ENCODE data around the gene ABLIM2.

Gene ABLIM2

DNA sequence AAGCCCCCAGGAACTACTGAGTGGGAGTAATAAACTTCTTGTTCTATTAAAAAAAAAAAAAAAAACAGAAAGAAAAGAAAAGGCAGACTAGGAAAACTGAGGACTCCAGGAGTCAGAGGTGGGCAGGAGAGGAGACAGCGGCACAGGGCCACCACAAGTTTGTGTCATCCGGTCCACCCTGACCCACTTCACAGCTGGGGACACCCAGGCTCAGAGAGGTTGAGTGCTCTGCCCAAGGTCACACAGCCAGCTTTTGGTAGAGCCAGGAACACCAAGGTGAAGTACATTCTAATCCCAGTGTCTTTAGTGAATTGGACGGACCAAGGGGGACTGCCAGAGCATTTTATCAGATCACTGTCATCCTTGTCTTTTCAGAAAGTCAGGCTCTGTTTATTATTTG, 16.4 kb upstream of the ABLIM2 start:
- no peak for DNase-seq

DNA sequence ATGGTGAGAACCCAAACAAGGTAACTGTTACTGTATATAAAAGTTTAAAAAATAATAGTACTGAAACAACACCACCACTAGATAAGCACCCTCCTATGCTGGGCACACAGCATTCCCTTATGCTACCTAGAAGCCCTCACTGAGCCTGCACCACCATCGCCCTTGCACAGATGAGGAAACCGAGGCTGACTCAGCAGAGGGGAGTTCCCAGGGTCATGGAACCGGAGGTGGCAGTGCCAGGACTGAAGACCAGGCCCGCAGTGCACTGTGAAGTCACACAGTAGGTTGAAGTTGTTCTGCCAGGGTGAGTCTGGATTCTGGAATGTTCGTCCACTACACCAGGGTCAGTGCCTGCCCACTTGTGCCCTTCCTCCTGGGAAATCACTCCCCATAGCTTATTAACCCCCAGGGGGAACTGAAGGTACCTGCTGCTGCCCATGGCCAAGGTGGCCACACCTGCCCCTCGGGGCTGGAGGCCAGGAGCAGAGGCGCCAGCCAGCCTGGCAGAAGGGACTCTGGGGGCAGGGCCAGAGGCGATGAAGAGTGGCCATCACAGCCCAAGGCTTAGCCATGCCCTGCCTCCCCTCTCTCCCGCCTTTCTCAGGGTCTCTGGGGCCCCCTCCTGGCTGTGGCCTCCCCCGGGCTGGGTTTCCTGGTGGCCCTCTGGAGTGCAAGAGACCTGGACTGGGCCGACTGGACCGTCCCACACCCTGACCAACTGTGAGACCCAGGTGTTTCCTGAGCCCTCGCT, 15.1 kb upstream of the ABLIM2 start:
- DNase-seq: no peak

DNA sequence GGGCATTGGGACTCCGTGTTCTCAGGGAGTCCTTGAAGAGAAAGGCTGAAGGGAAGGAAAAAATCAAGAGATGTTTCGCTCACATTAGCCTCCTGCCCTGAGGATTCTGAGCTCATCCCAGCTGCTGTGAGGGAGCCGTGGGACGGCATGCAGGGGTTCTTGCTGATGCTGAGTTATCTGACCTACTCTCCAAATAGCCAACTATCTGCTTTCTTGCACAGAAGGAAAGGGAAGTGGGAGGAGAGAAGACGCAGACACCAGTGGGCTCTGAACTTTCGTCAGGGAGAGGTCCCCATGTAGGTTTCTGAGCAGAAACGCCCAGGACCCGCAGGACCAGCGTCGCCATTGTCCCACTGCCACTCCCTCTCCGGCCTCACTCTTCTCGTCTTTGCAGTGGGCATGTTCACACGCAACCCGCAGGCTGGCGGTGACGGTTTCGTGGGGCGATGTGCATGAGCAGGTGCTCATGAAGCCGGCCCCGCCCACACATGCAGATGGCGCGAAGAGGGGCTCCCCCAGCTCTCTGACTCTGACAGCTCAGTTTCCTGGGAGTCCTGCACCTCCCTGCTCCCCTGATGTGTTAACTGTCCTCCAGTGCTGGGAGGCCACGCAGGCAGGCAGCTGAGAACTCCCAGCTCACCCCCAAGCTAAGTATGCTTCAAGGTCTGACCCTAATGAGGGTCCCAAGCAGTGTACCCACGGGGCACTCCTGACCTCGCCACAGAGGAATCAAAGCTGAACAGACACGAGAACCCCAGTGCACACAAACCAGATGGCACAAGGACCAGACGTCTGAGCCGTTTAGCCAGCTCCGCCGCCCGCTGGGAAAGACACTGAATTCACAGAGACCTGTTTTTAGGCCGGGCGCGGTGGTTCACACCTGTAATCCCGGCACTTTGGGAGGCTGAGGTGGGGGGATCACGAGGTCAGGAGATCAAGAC, 13.6 kb upstream of the ABLIM2 start:
- no peak for DNase-seq

DNA sequence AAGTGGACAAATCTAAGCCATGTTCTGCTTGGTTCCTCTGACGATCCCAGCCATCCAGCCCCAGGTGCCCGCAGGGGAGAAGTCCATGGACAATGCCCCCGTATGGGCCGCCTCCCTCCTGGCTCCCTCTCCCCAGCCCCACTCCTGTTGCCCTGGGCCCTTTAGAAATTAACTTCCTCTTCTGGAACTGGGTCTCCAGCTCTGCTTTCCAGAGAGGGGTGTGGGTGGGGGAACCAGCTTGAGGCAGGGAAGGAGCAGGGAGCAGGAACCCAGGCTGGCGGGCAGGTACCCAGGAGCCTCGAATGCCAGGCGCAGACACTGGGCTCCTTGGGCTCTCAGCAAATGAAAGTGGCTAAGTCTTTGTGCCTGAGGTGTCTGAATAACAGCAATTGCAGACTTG, 12.7 kb upstream of the ABLIM2 start:
- DNase-seq: no peak

DNA sequence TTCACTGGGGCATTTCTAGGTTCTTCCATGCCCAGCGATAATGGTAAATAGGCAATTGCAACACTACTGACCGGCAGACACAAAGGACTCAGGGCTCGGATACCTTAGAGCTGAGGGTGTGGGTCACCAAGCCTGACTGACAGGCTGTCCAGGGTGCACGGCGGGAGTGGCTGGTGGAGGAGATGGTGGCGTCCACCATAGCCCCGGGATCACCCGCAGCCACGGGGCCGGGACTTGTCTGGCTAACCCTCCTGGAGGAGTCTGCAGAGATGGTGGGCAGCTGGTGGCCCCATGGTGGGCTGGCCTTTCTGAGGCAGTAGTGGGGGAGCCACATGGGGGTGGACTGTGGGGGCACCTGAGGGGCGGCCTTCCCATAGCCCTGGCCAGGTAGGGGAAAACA, 11.7 kb upstream of the ABLIM2 start:
- no peak for DNase-seq

DNA sequence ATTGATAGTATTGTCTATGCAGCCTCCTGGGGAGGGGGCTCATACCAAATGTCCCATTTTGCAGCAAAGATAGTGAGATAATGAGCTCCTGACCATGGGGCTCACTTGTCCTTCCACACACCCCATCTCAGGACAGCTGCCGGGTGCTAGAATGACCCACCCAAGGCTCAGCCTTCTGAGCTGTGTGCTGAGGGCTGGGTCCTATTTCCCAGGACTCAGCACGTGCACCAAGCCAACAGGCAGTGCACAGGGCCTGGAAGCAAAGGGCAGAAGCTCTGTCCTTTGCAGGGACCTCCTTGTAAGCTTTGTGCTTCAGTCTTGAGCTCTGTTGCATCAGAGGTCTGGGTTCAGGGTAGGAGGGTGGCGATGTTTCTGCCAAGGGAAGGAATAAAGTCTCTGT, 11.2 kb upstream of the ABLIM2 start:
- DNase-seq: no peak

DNA sequence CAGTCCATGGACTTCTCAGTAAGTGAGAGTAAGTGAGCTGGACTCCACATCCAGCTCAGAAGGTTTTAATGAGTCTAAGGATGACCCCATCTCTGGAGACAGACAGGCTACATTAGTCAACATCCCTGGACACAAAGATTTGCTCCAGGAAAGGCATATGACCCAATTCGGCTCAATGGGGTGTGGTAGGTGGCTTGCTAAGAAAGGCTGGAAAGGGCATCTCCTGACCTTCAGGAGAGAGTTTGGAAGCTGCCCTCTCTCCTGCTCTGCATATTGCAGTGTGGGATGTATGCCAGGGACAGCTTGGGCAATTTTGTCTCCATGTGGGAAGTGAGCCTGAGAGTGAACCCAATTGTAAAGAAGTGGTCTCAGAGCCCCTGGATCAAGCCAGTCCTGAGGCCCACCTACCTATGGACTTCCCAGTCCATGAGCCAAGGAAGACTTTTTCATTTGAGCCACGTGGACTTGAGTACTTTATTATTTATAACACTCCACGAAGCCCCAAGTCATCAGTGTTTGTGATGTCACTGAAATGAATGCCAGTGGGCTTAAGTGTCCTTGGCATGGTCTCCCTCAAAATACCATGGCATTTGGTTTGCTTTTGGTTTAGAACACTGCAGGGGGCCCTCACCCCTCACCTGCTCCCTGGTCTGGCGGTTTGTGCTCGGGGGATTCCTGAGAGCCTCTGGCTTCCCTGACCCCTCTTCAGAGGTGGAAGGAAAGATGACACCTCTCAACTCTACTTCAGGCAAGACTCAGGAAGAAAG, 10.4 kb upstream of the ABLIM2 start:
- DNase-seq: no peak

DNA sequence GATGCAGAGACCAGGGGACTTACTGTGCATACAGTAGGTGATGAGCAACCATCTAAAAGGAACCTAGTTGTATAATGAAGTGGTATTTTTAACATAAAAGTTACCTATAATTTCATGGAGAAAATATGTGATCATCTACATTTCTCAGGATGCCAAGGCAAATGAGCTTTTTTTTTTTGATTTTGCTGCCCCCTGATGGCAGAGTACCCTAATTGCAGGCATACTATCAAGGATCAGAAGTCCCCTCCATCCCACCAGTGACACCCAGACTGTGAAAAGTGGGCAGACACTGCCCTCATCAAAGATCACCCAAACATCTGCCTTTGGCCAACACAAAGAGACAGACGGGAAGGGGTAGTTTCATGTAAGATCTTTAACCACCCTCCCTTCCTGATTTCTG, 9.6 kb upstream of the ABLIM2 start:
- no peak for DNase-seq

DNA sequence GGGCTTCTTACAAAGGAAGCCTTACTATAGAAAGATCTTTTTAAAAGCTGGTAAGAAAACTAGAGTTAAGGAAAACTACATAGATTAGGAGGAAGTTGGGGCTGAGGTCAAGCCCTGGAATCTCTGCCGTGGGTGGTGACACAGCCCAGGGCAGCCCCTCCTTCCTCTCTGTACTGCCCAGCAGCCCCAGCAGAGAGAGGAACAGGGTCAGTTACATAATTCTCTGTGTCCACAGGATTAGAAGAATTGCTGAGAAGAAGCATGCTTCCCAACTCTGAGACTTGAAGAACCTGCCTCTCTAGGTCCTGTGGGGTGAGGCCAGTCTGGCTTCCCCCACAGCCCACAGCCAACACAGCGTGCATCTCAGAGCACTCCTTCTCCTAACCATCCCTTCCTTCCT, 9.2 kb upstream of the ABLIM2 start:
- DNase-seq: no peak

DNA sequence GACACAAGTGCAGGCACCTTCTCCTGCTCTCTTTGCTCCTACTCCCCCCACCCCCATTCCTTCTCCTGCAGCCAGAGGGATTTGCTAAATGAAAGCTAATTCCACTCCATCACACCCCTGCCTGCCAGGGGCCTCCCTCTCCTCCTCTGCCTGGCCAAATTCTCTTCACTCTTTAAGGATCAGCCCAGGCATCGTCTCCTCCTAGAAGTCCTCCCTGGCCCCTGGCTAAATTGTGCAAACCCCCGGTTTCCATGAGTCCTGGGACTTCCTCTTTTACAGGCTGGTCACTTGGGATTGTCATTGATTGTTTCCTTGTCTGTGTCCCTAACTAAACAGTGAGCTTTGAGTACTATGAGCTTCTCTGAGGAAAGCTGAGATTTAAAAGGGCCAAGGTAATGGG, 8.7 kb upstream of the ABLIM2 start:
- no peak for DNase-seq

DNA sequence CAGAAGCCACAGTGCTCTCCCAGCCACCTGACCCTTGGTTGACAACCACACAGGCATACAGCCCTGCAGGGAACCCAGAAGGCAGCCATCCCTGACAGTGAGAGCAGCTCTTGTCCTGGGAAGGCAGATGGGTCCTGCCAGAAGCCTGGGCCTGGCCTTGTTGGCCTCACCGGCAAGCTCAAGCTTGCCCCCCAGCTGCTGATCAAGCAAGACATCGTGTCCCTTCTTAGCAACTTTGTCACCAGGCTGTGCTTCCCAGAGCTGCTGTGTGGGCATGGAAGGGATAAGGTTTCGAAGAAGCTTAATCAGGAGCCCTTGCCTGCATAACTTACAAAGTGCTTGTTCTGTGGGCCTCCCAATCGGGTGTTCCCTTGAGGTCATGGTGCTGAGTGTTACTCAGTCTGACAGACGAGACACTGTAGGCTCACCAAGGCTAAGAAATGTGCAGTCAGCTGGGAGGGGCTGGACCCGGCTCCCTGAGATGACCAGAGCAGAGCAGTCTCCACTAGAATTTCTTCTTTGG, 6.8 kb upstream of the ABLIM2 start:
- DNase-seq: no peak

DNA sequence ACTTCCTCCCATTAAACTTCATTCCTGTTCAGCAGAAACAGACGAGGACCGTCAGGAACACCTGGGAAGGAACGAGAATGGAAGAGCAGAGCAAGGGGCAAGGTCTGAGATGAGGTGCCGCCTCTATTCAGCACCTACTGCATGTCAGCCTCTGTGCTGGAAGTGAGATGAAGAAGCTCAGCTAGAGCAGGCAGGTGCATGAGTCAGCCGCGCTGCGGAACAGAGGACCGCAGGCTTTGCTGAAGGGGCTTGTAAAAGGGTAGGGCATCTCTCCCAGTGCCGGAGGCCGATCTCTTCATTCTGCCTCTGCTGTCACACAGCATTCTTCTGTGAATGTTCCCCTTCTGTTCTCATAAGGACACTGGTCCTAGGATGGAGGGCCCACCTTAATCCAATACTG, 6.1 kb upstream of the ABLIM2 start:
- DNase-seq: no peak

DNA sequence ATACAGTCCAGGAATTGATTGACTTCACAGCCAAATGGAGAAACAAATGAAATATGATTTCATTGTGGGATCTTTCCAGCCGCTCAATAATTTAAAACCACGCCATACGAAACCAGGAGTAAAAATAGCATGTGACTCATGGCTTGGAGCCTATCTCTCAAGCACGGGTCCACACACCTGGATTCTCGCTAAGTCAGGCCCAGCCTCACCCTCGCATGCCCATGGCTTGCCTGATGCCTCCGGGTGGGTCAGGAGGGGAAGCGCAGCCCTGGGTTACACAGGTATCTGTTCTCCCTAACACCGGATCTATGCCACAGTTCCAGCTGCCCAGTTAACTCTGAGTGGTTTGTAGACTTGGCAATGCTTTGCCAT, 5.6 kb upstream of the ABLIM2 start:
- no peak for DNase-seq

DNA sequence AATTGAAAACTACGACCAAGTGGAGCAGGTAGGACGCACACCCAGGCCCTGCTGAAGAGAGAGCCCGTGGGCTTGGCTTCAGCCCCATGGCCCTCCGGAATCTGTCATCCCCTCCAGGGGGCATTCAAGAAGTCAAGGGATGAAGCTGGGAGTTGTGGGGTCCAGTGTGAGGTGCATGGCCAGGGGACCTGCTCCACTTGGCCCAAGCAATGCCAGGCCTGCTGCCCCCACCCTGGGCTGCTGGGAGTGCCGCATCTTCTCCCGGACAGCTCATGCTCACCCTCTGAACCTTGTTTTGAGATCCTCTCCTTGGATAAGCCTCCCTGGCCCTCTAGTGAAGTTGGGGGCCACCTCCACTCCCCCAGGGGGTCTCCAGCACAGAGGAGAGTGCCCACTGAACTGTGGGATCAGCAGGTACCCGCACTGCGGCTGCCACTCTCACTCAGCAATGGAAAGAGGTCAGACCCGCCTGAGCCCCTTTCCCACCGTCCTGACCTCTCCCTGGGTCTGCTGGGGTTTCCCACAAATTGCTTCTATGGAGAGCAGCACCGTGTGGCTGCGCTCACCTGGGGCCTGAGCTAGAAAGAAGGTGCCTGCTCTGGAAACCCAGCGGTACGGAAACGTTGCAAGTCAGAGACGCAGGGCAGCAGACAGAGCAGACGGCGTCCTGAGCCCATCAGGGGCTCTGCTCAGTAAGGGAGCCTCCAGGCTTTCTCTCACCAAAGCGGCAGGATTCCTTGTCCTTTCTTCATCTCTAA, 5.0 kb upstream of the ABLIM2 start:
- no peak for DNase-seq

DNA sequence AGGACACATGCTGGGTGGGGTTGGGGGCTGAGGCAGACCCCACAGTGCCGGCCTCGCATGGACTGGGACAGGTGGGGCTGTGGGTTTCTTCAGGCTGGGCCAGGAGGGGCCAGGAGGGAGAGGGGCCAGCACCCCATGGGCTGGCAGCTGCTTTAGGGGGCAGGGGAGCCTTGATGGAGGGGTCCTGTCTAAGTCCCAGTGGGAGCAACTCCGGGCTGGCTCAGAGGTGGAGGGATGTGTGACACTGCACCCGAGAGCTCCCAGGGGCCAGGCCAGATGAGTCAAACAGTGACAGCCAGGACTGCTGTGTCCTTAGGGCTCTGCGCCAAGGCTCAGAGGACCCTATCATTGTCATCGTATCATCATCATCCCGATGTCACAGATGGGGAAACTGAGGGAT, 4.4 kb upstream of the ABLIM2 start:
- DNase-seq: no peak

DNA sequence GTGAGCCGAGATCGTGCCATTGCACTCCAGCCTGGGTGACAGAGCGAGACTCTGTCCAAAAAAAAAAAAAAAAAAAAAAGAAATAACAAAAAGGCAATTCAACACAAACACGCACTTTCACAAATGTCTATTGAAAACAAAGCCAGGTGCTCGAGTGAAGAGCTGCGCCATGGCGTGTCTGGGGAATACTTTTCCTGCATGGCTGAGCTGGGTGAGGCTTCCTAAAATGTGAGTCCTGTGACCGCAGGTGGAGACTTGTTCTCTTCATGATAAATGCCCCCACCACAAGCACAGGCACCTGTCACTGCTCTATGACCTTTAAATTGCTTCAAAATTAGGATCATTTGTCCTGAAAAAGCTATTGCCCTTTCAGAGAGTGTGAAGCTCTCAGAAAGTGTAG, 4.0 kb upstream of the ABLIM2 start:
- no peak for DNase-seq

DNA sequence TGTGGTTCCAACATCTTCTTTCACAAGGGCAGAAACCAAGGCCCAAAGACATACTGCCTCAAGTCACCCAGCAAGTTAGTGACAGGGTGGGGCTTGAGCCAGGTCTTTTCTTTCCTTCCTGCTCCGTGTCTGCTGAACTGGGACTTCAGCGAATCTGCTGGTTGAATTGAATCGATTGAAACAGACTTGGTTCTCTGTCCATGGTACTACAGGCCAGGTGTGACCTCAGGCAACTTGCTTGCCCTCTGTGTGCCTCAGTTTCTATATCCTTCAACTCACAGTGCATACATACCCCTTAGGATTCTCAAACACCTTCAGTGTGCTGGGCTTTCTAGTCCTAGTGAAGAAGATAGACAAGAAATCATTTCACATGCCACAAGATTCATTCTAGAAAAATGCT, 2.0 kb upstream of the ABLIM2 start:
- no peak for DNase-seq

DNA sequence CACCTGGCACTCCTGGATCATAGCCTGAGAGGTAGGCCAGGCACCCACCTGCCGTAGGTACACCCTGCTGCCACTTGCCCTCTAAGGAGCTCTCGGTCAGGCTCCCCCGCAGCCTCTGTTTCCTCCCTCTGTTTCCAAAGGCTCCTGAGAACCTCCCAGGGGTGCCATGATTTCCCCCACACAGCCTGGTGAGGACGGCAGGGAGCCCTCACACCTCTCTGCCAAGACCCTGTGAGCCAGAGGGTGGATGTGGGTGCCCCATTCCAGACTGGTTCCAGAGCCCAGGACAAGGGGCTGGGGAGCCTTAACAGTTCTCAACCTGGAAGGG, 1.6 kb upstream of the ABLIM2 start:
- DNase-seq: no peak

DNA sequence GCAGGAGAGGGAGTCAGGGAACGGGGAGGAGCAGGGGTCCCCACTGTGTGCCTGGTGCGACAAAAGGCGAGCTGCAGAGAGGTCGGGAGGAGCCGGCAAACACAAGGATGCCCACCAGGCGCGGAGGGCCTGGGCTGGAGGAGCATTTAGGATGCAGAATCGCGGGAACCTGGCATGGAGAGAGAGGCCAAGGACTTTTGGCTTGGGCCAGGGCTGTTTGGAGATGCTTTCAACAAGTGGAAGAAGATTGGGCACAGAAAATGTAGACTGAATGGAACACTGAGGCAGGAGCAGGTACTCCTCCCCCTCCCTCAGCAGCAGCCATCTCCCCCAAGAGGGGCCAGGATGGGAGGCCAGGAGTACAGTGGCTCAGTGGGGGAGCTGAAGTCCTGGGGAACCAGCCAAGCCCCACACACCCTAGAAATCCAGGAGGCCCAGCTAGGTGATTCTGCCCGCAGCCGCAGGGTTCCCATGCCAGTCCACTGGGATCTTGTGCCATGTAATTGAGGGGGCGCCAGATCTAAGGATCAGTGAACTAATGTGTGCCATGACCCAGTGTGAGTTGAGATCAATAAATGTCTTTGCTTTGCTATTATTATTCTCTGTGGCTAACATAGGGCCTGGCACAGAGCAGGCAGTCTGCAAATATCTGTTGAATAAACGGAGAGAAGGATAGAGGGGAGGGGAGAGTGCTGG, 1.1 kb upstream of the ABLIM2 start:
- no peak for DNase-seq

DNA sequence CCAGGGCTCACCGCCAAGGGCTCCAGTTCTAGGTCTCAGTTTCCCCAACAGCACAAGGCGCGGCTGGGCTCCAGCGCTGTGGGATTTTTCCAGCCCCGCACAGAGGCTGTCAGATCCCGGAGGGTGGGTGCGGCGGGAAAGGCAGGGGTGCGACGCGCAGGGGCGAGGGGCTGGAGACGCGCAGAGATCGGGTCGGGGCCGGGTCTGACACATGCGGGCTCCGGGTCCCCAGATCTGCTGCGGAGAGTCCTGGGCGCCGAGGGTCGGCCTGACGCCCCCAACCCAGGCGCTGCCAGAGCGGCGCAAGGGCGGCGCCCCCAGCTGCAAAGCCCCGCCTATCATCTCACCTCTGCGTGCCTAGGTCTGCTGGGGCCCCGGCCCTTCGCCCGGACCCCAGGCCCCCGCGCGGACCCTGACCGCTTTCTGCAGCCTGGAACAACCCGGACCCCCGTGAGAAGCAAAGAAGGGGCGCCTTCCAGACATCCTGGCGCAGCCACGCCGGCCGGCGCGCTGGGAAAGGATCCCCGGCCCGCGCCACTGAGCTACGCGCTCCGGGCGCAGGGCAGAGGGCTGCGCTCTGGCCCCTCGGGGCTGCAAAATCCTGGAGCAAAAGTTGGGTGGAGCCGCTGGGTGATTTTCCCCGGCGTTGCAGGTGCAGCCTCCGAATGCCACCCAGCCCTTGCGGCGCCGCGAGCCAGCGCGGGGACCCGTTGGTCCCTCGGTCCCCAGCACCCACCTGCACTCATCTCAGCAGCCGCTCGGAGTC, 486 bp downstream of the ABLIM2 start:
- DNase-seq: no peak

DNA sequence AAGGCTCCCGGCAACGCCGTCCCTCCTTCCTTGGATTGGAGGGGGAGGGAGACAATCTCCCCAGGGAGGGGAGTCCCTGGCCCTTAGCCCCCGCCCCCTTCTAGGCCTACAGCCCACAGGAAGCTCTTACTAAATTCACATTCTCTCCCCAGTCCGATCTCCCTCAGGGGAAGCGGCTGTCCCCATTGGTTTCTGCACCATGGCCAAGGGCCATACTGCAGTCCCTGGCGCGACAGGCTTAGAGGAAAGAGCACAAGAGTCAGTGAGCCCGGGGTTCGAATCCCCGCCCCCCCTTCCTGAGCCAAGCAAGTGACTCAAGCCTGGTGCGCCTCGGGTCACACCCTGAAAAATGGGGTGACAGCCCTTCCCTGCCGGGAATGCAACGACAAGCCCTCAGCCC, 1.1 kb downstream of the ABLIM2 start:
- DNase-seq: no peak
